ENCODE data around the gene TENM4.

Gene TENM4

GRCh38 chr11:78943154-78943553, 497.7 kb downstream of the TENM4 start:
- H3K9me3 ChIP-seq (ENCODE audit: control insufficient read depth, low read length), result no peaks in the 10 kb centered on the region
- no peaks in the 10 kb centered on the region for H3K36me3 ChIP-seq (ENCODE audit: control insufficient read depth, insufficient read depth, low read length)
- no peak overlapping the region for H3K4me3 ChIP-seq (ENCODE audit: low read length)
- no peaks in the 10 kb centered on the region for H3K27me3 ChIP-seq (ENCODE audit: control insufficient read depth, insufficient read depth, low read length)
- H3K9ac ChIP-seq (ENCODE audit: low read length), result no peak overlapping the region
- H3K4me1 ChIP-seq (ENCODE audit: control insufficient read depth, insufficient read depth, low read length), result no peaks in the 10 kb centered on the region

GRCh38 chr11:78941226-78941851, 499.5 kb downstream of the TENM4 start:
- H3K27me3 ChIP-seq (ENCODE audit: control insufficient read depth, insufficient read depth, low read length), result no peaks in the 10 kb centered on the region
- no peaks in the 10 kb centered on the region for H3K4me1 ChIP-seq (ENCODE audit: control insufficient read depth, insufficient read depth, low read length)
- H3K9ac ChIP-seq (ENCODE audit: low read length), result no peak overlapping the region
- H3K4me3 ChIP-seq (ENCODE audit: low read length), result no peak overlapping the region
- H3K9me3 ChIP-seq (ENCODE audit: control insufficient read depth, low read length), result no peaks in the 10 kb centered on the region
- no peaks in the 10 kb centered on the region for H3K36me3 ChIP-seq (ENCODE audit: control insufficient read depth, insufficient read depth, low read length)

- Histone ChIP-seq H3K27me3 (ENCODE audit: control insufficient read depth, insufficient read depth, low read length) (no peaks in the 10 kb centered on the region), H3K36me3 (ENCODE audit: control insufficient read depth, insufficient read depth, low read length) (no peaks in the 10 kb centered on the region), H3K4me1 (ENCODE audit: control insufficient read depth, insufficient read depth, low read length) (no peaks in the 10 kb centered on the region), H3K9ac (ENCODE audit: low read length) (no peak overlapping the region), H3K9me3 (ENCODE audit: control insufficient read depth, low read length) (no peaks in the 10 kb centered on the region), H3K4me3 (ENCODE audit: low read length) (no peak overlapping the region)
Observed at GRCh38 chr11:78940500-78941225, 500.2 kb downstream of the TENM4 start.

- no peaks in the 10 kb centered on the region for H3K9me3 ChIP-seq (ENCODE audit: control insufficient read depth, low read length)
- no peak overlapping the region for H3K9ac ChIP-seq (ENCODE audit: low read length)
- no peaks in the 10 kb centered on the region for H3K4me1 ChIP-seq (ENCODE audit: control insufficient read depth, insufficient read depth, low read length)
- no peaks in the 10 kb centered on the region for H3K36me3 ChIP-seq (ENCODE audit: control insufficient read depth, insufficient read depth, low read length)
- H3K27me3 ChIP-seq (ENCODE audit: control insufficient read depth, insufficient read depth, low read length), result no peaks in the 10 kb centered on the region
- no peak overlapping the region for H3K4me3 ChIP-seq (ENCODE audit: low read length)
Observed at GRCh38 chr11:78938971-78939370, 501.9 kb downstream of the TENM4 start.

- no peaks in the 10 kb centered on the region for H3K9me3 ChIP-seq (ENCODE audit: control insufficient read depth, low read length)
Observed at GRCh38 chr11:78938036-78938435, 502.8 kb downstream of the TENM4 start.

GRCh38 chr11:78935398-78936068, 505.3 kb downstream of the TENM4 start:
- H3K36me3 ChIP-seq (ENCODE audit: control insufficient read depth, insufficient read depth, low read length), result no peaks in the 10 kb centered on the region
- no peaks in the 10 kb centered on the region for H3K27me3 ChIP-seq (ENCODE audit: control insufficient read depth, insufficient read depth, low read length)
- H3K9me3 ChIP-seq (ENCODE audit: control insufficient read depth, low read length), result no peaks in the 10 kb centered on the region
- H3K4me1 ChIP-seq (ENCODE audit: control insufficient read depth, insufficient read depth, low read length), result no peaks in the 10 kb centered on the region
- H3K9ac ChIP-seq (ENCODE audit: low read length), result no peak overlapping the region
- no peak overlapping the region for H3K4me3 ChIP-seq (ENCODE audit: low read length)

More at GRCh38 chr11:78938036-78938435, 502.8 kb downstream of the TENM4 start:
- no peaks in the 10 kb centered on the region for H3K27me3 ChIP-seq (ENCODE audit: control insufficient read depth, insufficient read depth, low read length)
- H3K36me3 ChIP-seq (ENCODE audit: control insufficient read depth, insufficient read depth, low read length), result no peaks in the 10 kb centered on the region
- no peak overlapping the region for H3K4me3 ChIP-seq (ENCODE audit: low read length)
- no peaks in the 10 kb centered on the region for H3K4me1 ChIP-seq (ENCODE audit: control insufficient read depth, insufficient read depth, low read length)
- H3K9ac ChIP-seq (ENCODE audit: low read length), result no peak overlapping the region

GRCh38 chr11:78933350-78933749, 507.5 kb downstream of the TENM4 start:
- H3K27me3 ChIP-seq (ENCODE audit: control insufficient read depth, insufficient read depth, low read length), result no peaks in the 10 kb centered on the region

GRCh38 chr11:78932757-78933156, 508.1 kb downstream of the TENM4 start:
- no peak overlapping the region for H3K4me3 ChIP-seq (ENCODE audit: low read length)
- H3K36me3 ChIP-seq (ENCODE audit: control insufficient read depth, insufficient read depth, low read length), result no peaks in the 10 kb centered on the region
- peaks cover 3% of the 10 kb centered on the region for H3K27me3 ChIP-seq (ENCODE audit: control insufficient read depth, insufficient read depth, low read length)
- H3K4me1 ChIP-seq (ENCODE audit: control insufficient read depth, insufficient read depth, low read length), result no peaks in the 10 kb centered on the region
- no peaks in the 10 kb centered on the region for H3K9me3 ChIP-seq (ENCODE audit: control insufficient read depth, low read length)
- H3K9ac ChIP-seq (ENCODE audit: low read length), result no peak overlapping the region

More at GRCh38 chr11:78933350-78933749, 507.5 kb downstream of the TENM4 start:
- Histone ChIP-seq H3K9ac (ENCODE audit: low read length) (no peak overlapping the region), H3K4me3 (ENCODE audit: low read length) (no peak overlapping the region), H3K36me3 (ENCODE audit: control insufficient read depth, insufficient read depth, low read length) (no peaks in the 10 kb centered on the region), H3K9me3 (ENCODE audit: control insufficient read depth, low read length) (no peaks in the 10 kb centered on the region), H3K4me1 (ENCODE audit: control insufficient read depth, insufficient read depth, low read length) (no peaks in the 10 kb centered on the region)

- Histone ChIP-seq H3K4me1 (ENCODE audit: control insufficient read depth, insufficient read depth, low read length) (no peaks in the 10 kb centered on the region), H3K9ac (ENCODE audit: low read length) (no peak overlapping the region), H3K27me3 (ENCODE audit: control insufficient read depth, insufficient read depth, low read length) (peaks cover 4% of the 10 kb centered on the region), H3K36me3 (ENCODE audit: control insufficient read depth, insufficient read depth, low read length) (no peaks in the 10 kb centered on the region), H3K9me3 (ENCODE audit: control insufficient read depth, low read length) (no peaks in the 10 kb centered on the region), H3K4me3 (ENCODE audit: low read length) (no peak overlapping the region)
Observed at GRCh38 chr11:78931891-78932290, 508.9 kb downstream of the TENM4 start.

GRCh38 chr11:78930810-78931523, 509.9 kb downstream of the TENM4 start:
- Histone ChIP-seq H3K9ac (ENCODE audit: low read length) (no peak overlapping the region), H3K4me3 (ENCODE audit: low read length) (no peak overlapping the region), H3K36me3 (ENCODE audit: control insufficient read depth, insufficient read depth, low read length) (no peaks in the 10 kb centered on the region), H3K9me3 (ENCODE audit: control insufficient read depth, low read length) (no peaks in the 10 kb centered on the region), H3K27me3 (ENCODE audit: control insufficient read depth, insufficient read depth, low read length) (peaks cover 4% of the 10 kb centered on the region), H3K4me1 (ENCODE audit: control insufficient read depth, insufficient read depth, low read length) (no peaks in the 10 kb centered on the region)

- H3K9me3 ChIP-seq (ENCODE audit: control insufficient read depth, low read length), result no peaks in the 10 kb centered on the region
- no peaks in the 10 kb centered on the region for H3K4me1 ChIP-seq (ENCODE audit: control insufficient read depth, insufficient read depth, low read length)
- no peak overlapping the region for H3K9ac ChIP-seq (ENCODE audit: low read length)
- H3K4me3 ChIP-seq (ENCODE audit: low read length), result no peak overlapping the region
- peaks cover 4% of the 10 kb centered on the region for H3K27me3 ChIP-seq (ENCODE audit: control insufficient read depth, insufficient read depth, low read length)
- no peaks in the 10 kb centered on the region for H3K36me3 ChIP-seq (ENCODE audit: control insufficient read depth, insufficient read depth, low read length)
Observed at GRCh38 chr11:78929906-78930220, 511.0 kb downstream of the TENM4 start.

All from mucosa of stomach (tissue), 1 donor.